AG04450 (cell line): ENCODE measurements around the gene CCDC158. TPM values are rescaled to one million over a fixed set of nuclear protein-coding genes. Genes with fewer than 3 reads are reported as not detected.
"Not testable (repeated sequence)": the region's sequence is repeated elsewhere in the genome, so short reads cannot be mapped to it uniquely, and the experiment has no call there.

Experiments used
- CTCF ChIA-PET: fragments of 300-600, 350-600 bp; formaldehyde crosslinking; extraction: SDS; loops from one replicate; lab custom pipeline; 2022; ENCODE audit warnings: antibody characterized with exemption, inconsistent platforms; lab: Charles Lee
- POLR2A ChIA-PET: fragments of 350-600 bp; formaldehyde crosslinking; extraction: SDS; loops from one replicate; lab custom pipeline; 2021; ENCODE audit warnings: antibody characterized with exemption, inconsistent platforms; lab: Yijun Ruan, JAX
- DNase-seq: peaks from one replicate; pipeline ENCODE4 v3.0.0-alpha.2; 2011; ENCODE audit warnings: low read depth, low spot score
- H3K27ac ChIP-seq: one replicate; pipeline ENCODE4 v1.5.1; 2012; ENCODE audit warnings: low read depth, low read length, control low read depth
- H3K27me3 ChIP-seq: one replicate; pipeline ENCODE4 v1.6.0; 2012; ENCODE audit warnings: low read length; ENCODE audit not compliant: control insufficient read depth, insufficient read depth
- H3K4me3 ChIP-seq: 2 replicates; pipeline ENCODE4 v1.5.1; 2011; ENCODE audit warnings: mild to moderate bottlenecking, low read depth, low read length, control low read depth
- H3K9me3 ChIP-seq: 2 replicates; pipeline ENCODE4 v1.5.1; 2012; ENCODE audit warnings: low read length; ENCODE audit not compliant: control insufficient read depth, insufficient read depth
- polyA plus RNA-seq: library from polyadenylated mRNA; depleted of rRNA; stranded (reverse); fragments of >200 nt; gene quantifications from 2 replicates; pipeline ENCODE4 v1.2.3, GENCODE V29; 2011
- TF ChIP-seq, protein P1 (sequence below): IDR thresholded peaks from 2 replicates; pipeline ENCODE4 v1.5.1; 2011; ENCODE audit warnings: low read depth, low read length, control low read depth, inconsistent platforms

The CCDC158 gene
- polyA plus RNA-seq, 1 experiment: not detected

DNA sequence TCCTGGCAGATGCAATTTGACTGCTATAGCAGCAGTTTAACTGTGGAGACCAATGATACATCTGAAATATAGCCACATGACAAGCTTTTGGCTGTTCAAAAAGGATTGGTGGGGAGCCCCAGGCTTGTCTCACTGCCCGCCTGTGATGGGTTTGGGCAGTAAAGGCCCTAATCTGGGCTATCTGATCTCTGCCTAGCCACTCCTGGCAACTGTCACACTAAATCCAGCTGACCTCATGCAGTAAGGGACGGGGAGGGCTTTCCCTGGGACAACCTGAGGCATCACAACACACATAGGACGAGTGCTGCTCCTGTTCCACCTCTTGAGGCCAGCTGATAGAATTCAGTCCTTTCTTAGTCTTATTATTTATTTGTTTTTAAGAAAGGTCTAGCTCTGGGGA lies 56.2 kb downstream of the CCDC158 start:
- CTCF ChIA-PET: interaction anchor here (0.7 to 1.1 kb wide), 2 partner anchors 13 to 185 kb away, joined by 3 to 6 read pairs; no protein-coding TSS in a partner anchor

DNA sequence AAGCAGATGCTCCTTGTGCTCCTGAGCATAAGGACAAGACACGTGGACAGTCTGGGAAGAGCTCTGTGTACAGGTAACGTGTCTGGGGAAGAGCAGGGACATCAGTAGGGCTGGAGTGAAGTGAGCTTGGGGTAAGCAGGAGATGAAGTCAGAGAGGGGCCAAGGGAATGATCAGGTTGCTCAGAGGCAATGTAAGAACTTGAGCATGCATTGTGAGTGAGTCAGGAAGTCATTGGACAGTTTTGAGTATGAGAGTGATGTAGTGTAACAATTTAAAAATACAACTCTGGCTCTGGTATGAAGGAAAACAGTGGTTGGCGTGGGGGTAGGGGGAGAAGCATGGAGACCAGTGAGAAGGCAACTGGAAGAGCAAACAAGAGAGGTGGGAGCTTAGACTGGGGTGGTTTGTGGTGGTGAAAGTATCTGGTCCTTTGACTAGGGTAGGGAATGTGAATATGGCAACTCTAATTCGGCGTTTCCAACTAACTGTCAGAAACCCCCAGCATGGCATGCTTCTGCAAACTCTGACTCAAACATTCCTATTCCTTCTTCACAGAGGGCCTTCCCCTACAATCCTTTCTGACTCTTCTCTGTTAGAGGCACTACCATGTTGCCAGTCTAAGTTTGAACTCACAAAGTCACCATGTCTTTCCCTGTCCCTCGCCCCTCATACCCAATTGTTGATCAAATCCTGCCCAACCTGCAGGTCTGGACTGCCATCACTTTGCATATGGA lies 57.2 kb downstream of the CCDC158 start:
- POLR2A ChIA-PET: no interaction called here
- no peak for DNase-seq
- H3K27ac ChIP-seq: no peak overlapping the region

More for the DNA sequence above, 56.2 kb downstream of the CCDC158 start:
- POLR2A ChIA-PET: no interaction called here
- H3K9me3 ChIP-seq: no peaks in the 10 kb centered on the region; the same call in 1 of the 2 replicates
- peaks cover 15% of the 10 kb centered on the region for H3K27me3 ChIP-seq
- TF ChIP-seq, protein P1, sequence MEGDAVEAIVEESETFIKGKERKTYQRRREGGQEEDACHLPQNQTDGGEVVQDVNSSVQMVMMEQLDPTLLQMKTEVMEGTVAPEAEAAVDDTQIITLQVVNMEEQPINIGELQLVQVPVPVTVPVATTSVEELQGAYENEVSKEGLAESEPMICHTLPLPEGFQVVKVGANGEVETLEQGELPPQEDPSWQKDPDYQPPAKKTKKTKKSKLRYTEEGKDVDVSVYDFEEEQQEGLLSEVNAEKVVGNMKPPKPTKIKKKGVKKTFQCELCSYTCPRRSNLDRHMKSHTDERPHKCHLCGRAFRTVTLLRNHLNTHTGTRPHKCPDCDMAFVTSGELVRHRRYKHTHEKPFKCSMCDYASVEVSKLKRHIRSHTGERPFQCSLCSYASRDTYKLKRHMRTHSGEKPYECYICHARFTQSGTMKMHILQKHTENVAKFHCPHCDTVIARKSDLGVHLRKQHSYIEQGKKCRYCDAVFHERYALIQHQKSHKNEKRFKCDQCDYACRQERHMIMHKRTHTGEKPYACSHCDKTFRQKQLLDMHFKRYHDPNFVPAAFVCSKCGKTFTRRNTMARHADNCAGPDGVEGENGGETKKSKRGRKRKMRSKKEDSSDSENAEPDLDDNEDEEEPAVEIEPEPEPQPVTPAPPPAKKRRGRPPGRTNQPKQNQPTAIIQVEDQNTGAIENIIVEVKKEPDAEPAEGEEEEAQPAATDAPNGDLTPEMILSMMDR: no peak
- no peak for DNase-seq
- no peak overlapping the region for H3K4me3 ChIP-seq
- H3K27ac ChIP-seq: no peak overlapping the region

DNA sequence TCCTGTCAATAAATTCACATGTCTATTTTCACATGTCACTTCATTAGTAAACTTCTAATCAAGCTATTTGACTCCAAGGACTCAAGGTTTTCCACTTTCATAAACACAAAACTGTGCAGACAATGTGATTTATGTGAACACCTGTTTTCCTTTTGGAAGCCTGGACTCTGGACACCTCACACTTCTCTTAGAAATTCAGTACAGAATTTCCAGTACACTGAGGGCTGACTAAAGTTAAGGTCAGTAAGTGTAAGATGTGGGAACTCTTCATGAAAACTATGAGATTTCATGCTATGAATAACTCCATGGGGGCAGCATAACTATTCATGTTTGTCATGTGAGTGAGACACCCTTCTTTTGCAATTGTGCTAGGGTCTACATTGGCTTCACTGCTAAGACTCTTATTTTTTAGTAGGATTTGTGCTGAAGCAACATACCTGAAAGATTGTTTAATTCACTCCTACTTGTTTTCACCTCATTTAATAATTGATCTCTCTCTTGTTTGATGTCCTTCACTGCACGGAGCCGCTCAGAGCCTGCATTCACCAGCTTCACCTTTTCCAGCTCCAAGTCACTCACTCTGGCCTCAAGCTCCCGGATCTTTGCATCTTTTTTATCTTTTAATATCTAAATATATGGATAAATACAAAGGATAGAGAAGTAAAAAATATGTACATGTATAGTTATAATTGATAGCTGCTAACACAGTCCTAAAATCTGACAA lies 59.1 kb downstream of the CCDC158 start:
- ChIA-PET POLR2A (no interaction called here), CTCF (no interaction called here)
- DNase-seq: no peak

More for the DNA sequence above, 57.2 kb downstream of the CCDC158 start:
- H3K27me3 ChIP-seq: peaks cover 15% of the 10 kb centered on the region
- TF ChIP-seq, protein P1: no peak
- no peaks in the 10 kb centered on the region; the same call in 1 of the 2 replicates for H3K9me3 ChIP-seq
- CTCF ChIA-PET: no interaction called here
- no peak overlapping the region for H3K4me3 ChIP-seq

DNA sequence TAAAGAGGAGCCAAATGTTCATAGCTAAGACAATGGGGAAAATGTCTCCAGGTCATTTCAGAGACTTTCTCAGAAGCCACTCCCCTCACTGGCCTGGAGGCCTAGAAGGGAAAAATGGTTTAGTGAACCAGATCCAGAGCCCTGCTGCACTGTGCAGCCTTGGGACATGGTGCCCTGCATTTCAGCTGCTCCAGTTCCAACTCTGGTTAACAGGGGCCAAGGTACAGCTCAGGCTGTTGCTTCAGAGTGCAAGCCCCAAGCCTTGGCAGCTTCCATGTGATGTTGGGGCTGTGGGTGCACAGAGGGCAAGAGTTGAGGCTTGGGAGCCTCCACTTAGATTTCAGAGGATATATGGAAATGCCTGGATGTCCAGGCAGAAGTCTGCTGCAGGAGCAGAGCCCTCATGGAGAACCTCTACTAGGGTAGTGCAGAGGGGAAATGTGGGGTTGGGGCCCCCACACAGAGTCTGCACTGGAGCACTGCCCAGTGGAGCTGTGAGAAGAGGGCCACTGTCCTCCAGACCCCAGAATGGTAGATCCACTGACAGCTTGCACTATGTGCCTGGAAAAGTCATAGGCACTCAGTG lies 61.0 kb downstream of the CCDC158 start:
- CTCF ChIA-PET: interaction anchor here (0.7 kb wide), 1 partner anchor 12 kb away, joined by 3 read pairs; no protein-coding TSS in a partner anchor
- H3K27me3 ChIP-seq, DNase-seq, H3K9me3 ChIP-seq, H3K27ac ChIP-seq, H3K4me3 ChIP-seq, POLR2A ChIA-PET: not testable (repeated sequence)

More for the DNA sequence above, 59.1 kb downstream of the CCDC158 start:
- Histone ChIP-seq H3K4me3 (no peak overlapping the region), H3K27me3 (peaks cover 6% of the 10 kb centered on the region), H3K27ac (no peak overlapping the region), H3K9me3 (no peaks in the 10 kb centered on the region; the same call in 1 of the 2 replicates)
- TF ChIP-seq, protein P1: no peak

DNA sequence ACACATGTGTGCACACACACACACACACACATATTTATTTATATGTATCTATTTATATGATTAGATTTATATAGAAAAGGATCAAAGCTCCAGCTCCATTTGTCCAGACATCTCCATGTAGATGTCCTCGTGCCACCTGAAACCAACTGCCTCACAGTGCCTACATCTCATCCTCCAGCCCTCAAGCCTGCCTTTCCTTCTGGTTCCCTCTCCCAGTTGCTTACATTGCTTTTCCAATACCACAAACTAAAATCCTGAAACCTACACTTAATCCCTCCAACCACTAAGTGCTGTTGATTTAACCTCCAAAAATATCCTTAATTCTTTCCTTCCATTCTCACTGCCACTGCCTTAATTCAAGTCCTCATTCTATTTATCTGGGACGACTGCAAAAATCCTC lies 63.0 kb downstream of the CCDC158 start:
- TF ChIP-seq, protein P1: no peak
- H3K27ac ChIP-seq: no peak overlapping the region
- no peak for DNase-seq
- ChIA-PET CTCF (no interaction called here), POLR2A (no interaction called here)
- no peaks in the 10 kb centered on the region; the same call in 1 of the 2 replicates for H3K9me3 ChIP-seq
- peaks cover under 1% of the 10 kb centered on the region for H3K27me3 ChIP-seq
- H3K4me3 ChIP-seq: no peak overlapping the region
